Measurements from ENCODE around the gene SPCS1. TPM values are rescaled to one million over a fixed set of nuclear protein-coding genes. Genes with fewer than 3 reads are reported as not detected.
"Not testable (repeated sequence)": the region's sequence is repeated elsewhere in the genome, so short reads cannot be mapped to it uniquely, and the experiment has no call there.

The SPCS1 gene
- polyA plus RNA-seq, 1 donor from 2014 or later = 326 TPM

DNA sequence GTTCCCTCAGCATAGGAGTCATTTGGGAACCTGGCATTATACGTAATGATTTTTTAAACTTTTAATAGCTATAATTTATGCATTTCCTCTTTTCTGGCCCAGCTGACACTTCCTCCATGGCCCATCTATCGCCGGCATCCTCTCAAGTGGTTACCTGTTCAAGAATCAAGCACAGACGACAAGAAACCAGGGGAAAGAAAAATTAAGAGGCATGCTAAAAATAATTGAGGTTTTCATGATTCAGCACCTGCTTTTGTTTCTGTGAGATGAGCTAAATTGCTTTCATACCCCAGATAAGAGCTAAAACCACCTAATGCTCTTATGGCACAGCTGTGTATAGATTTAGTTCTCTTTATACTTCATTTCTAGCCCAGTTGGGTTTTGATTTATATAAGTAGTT is 1.7 kb downstream of the SPCS1 start:
- H3K4me1 Mint-ChIP-seq = peaks cover 32 to 38% (median 33%) of the 10 kb centered on the region in 3 donors
- H3K27ac Mint-ChIP-seq = peak overlapping the region; percentile 67 to 99 (median 90)
- H3K27me3 Mint-ChIP-seq = no peaks in the 10 kb centered on the region
- H3K36me3 Mint-ChIP-seq = no peaks in the 10 kb centered on the region
- H3K4me3 Mint-ChIP-seq = peak overlapping the region; percentile 76 to 99 (median 88)
- no peaks in the 10 kb centered on the region for H3K9me3 Mint-ChIP-seq

DNA sequence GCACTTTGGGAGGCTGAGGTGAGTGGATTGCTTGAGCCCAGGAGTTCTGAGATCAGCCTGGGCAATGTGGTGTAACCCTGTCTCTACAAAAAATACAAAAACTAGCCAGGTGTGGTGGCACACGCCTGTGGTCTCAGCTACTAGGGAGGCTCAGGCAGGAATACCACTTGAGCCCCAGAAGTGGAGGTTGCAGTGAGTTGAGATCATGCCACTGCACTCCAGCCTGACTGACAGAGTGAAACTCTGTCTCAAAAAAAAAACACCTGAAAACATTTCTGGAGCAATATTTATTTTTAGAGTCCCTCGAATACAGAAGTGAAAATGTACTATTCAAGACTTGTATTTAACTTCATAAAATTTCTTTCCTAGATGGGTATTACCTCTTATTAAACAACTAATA is 4.6 kb downstream of the SPCS1 start:
- H3K27me3 Mint-ChIP-seq = no peaks in the 10 kb centered on the region
- H3K4me1 Mint-ChIP-seq = peaks cover 24 to 29% (median 25%) of the 10 kb centered on the region in 3 donors
- no peaks in the 10 kb centered on the region for H3K9me3 Mint-ChIP-seq
- peak overlapping the region in 2 of 3 donors; percentile 84 to 86 for H3K27ac Mint-ChIP-seq
- peak overlapping the region in 2 of 4 donors; percentile 69 to 79 for H3K4me3 Mint-ChIP-seq
- no peaks in the 10 kb centered on the region for H3K36me3 Mint-ChIP-seq

DNA sequence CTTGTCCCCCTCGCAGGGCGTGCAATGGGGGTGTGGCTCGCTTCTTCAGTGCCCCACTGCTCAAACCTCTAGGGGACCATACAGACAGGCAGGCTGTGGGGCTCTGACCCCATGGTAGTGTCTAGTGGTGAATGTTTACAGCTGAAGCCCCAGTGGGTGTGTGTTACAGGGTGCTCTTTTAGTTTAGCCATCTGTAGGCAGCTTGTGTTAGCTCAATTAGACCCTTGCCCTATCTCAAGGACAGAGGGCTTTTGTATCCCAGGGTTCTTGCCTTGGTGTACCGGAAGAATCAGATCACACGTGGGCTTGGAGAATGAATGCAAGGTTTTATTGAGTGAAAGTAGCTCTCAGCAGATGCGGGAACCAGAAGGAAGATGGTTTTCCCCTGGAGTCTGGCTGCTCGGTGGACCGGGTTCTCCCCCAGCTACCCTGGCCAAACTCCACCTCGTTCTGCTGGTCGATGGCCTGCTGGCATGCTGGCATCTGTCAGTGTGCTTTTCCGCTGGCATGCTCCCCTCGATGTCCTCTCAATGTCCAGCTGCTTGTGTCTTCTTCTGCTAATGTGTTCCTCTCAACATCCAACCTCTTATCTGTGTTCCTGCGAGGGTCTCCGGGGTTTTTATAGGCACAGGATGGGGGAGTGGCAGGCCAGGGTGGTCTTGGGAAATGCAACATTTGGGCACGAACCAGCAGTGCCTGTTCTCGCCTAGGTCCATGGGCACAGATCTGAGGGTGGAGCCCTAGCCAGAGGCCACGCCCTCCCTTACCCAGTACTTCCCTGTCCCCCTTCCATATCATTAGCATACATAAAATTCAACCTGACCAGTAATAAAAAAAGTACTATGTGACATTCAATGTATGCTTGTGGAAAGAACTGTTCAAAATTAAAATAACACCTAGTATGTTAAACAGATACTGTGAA is 6.6 kb downstream of the SPCS1 start:
- peak overlapping the region in 3 of 4 donors; percentile 17 to 39 (median 38) for H3K4me3 Mint-ChIP-seq
- no peaks in the 10 kb centered on the region for H3K27me3 Mint-ChIP-seq
- H3K9me3 Mint-ChIP-seq = no peaks in the 10 kb centered on the region
- H3K4me1 Mint-ChIP-seq = peaks cover 16 to 24% (median 18%) of the 10 kb centered on the region in 3 donors
- peak overlapping the region in 2 of 3 donors; percentile 16 to 50 for H3K27ac Mint-ChIP-seq
- H3K36me3 Mint-ChIP-seq = peaks cover 2% of the 10 kb centered on the region

DNA sequence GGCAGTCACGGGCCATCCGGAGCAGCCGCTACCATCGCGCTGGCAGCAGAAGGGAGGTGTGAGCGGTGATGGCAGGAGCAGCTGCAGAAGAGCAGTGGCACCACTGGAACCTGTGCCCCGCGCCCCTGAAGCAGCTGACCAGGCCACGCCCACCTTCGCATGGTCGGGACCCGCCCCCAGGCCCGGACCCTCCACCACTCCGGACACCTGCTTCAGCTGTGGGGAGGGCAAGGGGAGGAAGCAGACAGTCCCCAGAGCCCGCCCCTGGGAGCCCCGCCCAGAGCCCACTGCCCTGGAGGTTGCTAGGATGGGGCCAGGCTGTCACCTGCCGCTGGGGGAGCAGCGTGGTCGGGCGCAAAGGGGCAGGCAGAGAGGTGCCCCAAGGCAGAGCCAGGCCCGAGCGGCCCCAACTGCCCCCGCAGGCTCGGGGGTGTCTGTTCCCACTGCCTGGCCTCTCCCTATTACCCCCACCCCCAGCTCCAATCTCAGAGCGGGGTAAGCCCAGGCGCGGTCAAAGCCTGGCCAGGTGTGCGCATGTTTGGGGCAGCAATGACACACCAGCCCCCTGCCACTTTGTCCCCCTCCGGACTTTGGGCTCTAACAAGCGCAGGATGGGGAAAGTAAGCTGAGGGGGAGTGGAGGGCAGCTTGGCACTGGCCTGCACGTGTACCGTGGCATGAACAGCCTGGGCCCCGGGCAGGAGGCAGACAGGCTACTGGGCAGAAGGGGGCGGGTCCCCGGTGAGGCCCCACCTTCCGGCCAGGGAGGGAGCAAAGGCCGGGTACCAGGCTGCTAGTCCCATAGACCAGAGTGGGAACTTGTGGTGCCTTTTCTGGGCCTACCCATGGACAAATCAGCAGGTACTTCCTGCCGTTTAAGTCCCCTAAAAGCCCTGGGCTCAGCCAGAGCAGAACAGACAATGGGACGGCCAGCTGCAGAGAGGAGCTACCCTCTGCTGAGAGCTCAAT is 8.7 kb downstream of the SPCS1 start:
- peaks cover 10 to 18% (median 10%) of the 10 kb centered on the region in 3 donors for H3K4me1 Mint-ChIP-seq
- H3K36me3 Mint-ChIP-seq = peaks cover 9% of the 10 kb centered on the region
- H3K4me3 Mint-ChIP-seq = no peak overlapping the region
- no peaks in the 10 kb centered on the region for H3K27me3 Mint-ChIP-seq
- H3K9me3 Mint-ChIP-seq = peaks cover 0 to 1% (median under 1%) of the 10 kb centered on the region in 3 donors
- H3K27ac Mint-ChIP-seq = no peak overlapping the region

DNA sequence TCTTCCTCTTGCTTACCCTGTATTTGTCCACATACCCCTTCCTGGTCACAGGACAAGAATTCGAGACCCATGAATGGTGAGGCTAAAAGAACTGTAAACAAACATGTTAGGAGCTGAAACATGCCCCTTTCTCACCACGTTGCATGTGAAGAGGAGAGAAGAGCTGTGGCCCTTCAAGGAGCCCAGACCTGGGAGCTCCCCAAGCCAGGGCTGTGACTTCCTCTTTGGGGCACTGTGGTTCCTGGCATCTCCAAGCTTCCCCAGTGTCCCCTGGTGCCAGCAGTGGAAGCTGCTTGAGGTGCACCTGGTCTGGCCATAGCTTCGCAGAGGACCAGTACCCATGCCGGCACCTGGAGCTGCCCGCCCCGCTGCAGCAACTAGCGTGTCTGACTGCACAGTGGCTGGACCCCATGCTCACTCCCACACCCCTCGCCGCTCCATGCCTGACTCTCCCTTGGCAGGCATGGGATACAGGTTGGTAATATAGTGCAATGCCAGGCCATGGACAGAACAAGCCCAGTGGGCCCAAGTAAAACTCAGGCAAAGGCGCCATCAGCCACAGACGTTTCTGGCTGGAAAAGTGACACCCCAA is 9.9 kb downstream of the SPCS1 start:
- Mint-ChIP-seq H3K36me3 (peaks cover 9% of the 10 kb centered on the region), H3K27ac (no peak overlapping the region), H3K9me3 (peaks cover 0 to 5% (median 1%) of the 10 kb centered on the region in 3 donors), H3K4me3 (no peak overlapping the region), H3K27me3 (no peaks in the 10 kb centered on the region), H3K4me1 (peaks cover 6 to 15% (median 9%) of the 10 kb centered on the region in 3 donors)

DNA sequence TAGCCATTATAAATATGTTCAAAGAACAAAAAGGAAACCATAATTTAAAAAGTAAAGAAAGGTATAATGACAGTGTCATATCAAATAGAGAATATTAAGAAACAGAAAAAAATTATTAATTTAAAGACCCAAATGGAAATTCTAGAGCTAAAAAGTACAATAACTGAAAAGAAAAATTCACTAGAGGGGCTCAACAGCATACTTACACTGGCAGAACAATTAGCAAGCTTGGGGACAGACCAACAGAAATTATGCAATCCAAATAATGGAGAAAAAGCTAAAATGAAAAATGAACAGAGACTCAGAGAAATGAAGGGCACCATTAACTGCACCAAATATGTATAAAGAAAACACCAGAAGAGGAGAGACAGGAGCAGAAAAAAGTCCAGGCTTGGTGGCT is 13.7 kb downstream of the SPCS1 start:
- peak overlapping the region in 1 of 3 donors; percentile 78 for H3K27ac Mint-ChIP-seq

DNA sequence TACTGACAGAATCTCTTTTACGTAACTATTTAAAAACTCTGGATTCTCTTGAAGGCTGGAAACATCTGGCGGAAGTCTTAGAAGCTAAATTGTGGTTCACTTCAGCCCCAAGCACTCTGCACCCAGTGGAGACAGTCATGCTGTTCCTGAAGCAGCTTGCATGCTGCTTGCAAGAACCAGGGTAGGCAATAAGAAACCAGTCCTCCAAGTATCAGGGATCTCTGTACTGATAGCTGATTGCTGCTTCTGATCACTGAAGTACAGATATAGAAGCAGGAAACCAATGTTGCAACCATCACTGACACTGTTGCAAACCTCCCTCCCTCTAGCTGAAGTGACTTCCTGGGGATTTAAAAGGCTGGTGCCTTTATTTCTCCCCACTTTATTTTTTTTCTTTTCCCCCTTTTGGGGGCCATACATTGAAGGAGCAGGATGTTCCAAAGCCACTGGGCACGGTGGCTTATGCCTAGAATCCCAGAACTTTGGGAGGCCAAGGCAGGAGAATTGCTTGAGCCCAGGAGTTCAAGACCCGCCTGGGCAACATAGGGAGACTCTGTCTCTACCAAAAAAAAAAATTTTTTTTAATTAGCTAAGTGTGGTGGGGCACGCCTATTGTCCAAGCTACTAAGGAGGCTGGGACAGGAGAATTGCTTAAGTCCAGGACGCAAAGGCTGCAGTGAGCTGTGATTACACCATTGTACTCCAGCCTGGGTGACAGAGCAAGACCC is 15.3 kb downstream of the SPCS1 start:
- peaks cover 0 to 5% (median 1%) of the 10 kb centered on the region in 3 donors for H3K9me3 Mint-ChIP-seq
- peaks cover 9 to 14% (median 14%) of the 10 kb centered on the region in 3 donors for H3K4me1 Mint-ChIP-seq
- no peaks in the 10 kb centered on the region for H3K27me3 Mint-ChIP-seq
- H3K4me3 Mint-ChIP-seq = peak overlapping the region in 2 of 4 donors; percentile 2 to 51
- peak overlapping the region in 1 of 3 donors; percentile 78 for H3K27ac Mint-ChIP-seq
- peaks cover 20% of the 10 kb centered on the region for H3K36me3 Mint-ChIP-seq

More for the DNA sequence above, 13.7 kb downstream of the SPCS1 start:
- Mint-ChIP-seq H3K9me3 (peaks cover 0 to 5% (median 1%) of the 10 kb centered on the region in 3 donors), H3K36me3 (peaks cover 20% of the 10 kb centered on the region), H3K27me3 (no peaks in the 10 kb centered on the region), H3K4me3 (no peak overlapping the region), H3K4me1 (peaks cover 9 to 14% (median 14%) of the 10 kb centered on the region in 3 donors)

DNA sequence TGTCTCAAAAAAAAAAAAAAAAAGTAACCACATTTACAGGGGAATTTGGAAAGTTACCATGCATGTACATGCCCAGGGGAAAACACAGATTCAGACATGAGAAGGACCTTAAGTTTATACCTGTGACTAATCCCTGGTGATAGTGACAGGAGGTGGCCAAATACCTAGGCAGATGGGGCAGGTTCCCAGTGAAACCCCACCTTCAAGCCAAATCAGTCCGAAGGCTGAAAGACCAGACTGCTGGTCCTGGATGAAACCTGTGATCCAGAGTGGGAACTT is 15.8 kb downstream of the SPCS1 start:
- Mint-ChIP-seq H3K27me3 (no peaks in the 10 kb centered on the region), H3K4me1 (peaks cover 9 to 14% (median 9%) of the 10 kb centered on the region in 3 donors), H3K9me3 (peaks cover 0 to 5% (median 1%) of the 10 kb centered on the region in 3 donors), H3K4me3 (no peak overlapping the region), H3K27ac (peak overlapping the region in 1 of 3 donors; percentile 9), H3K36me3 (peaks cover 18% of the 10 kb centered on the region)

DNA sequence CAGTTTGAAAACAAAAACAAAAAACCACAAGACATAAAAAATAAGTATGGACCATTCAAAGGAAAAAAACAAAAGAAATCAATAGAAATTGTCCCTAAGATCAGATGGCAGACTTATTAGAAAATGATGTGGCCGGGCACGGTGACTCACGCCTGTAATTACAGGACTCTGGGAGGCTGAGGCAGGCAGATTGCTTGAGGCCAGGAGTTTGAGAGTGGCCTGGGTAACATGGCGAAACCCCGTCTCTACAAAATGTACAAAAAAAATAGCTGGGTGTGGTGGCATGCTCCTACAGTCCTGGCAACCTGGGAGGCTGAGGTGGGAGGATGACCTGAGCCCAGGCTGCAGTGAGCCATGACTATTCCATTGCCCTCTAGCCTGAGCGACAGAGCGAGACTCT is 16.6 kb downstream of the SPCS1 start:
- no peak overlapping the region for H3K27ac Mint-ChIP-seq
- H3K27me3 Mint-ChIP-seq = no peaks in the 10 kb centered on the region

DNA sequence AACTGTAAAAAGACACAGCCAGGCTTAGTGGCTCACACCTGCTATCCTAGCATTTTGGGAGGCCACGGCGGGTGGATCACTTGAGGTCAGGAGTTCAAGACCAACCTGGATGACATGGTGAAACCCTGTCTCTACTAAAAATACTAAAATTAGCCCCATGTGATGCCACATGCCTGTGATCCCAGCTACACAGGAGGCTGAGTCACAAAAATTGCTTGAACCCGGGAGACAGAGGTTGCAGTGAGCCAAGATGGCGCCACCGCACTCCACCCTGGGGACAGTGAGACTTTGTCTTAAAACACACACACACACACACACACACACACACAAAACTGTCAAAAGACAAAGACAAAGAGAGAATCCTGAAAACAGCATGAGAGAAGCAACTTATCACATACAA is 18.0 kb downstream of the SPCS1 start:
- Mint-ChIP-seq H3K4me1 (peaks cover 9 to 14% (median 11%) of the 10 kb centered on the region in 3 donors), H3K9me3 (peaks cover under 1 to 7% (median 3%) of the 10 kb centered on the region in 3 donors), H3K36me3 (peaks cover 20% of the 10 kb centered on the region), H3K4me3 (no peak overlapping the region), H3K27me3 (no peaks in the 10 kb centered on the region), H3K27ac (no peak overlapping the region)

More for the DNA sequence above, 16.6 kb downstream of the SPCS1 start:
- H3K36me3 Mint-ChIP-seq = peaks cover 21% of the 10 kb centered on the region
- peaks cover 9 to 14% (median 9%) of the 10 kb centered on the region in 3 donors for H3K4me1 Mint-ChIP-seq
- peaks cover 0 to 5% (median 1%) of the 10 kb centered on the region in 3 donors for H3K9me3 Mint-ChIP-seq
- peak overlapping the region in 1 of 4 donors; percentile 3 for H3K4me3 Mint-ChIP-seq

DNA sequence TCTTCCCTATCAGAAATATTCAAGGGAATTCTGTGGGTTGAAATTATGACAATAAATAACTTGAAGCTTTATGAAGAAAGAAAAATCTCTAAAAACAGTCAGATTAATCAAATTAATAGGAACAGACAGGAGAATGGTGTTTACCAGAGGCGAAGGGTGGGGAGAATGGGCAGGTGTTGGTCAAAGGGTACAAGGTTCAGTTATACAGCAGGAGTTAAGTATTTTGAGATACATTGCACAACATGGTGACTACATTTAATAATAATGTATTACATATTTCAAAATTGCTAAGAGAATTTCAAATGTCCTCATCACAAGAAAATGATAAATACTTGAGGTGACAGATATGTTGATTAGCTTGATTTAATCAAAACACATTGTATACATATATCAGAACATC is 18.6 kb downstream of the SPCS1 start:
- Mint-ChIP-seq H3K27me3 (no peaks in the 10 kb centered on the region), H3K4me3 (no peak overlapping the region), H3K9me3 (peaks cover 2 to 7% (median 3%) of the 10 kb centered on the region in 3 donors), H3K27ac (no peak overlapping the region), H3K4me1 (peaks cover 9 to 14% (median 11%) of the 10 kb centered on the region in 3 donors), H3K36me3 (peaks cover 20% of the 10 kb centered on the region)

DNA sequence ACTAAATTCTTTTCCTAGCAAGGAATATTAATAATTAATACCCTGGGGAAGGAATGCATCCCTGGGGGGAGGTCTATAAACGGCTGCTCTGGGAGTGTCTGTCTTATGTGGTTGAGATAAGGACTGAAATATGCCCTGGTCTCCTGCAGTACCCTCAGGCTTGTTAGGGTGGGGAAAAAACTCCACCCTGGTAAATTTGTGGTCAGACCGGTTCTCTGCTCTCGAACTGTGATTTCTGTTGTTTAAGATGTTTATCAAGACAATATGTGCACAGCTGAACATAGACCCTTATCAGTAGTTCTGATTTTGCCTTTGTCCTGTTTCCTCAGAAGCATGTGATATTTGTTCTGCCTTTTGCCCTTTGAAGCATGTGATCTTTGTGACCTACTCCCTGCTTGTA is 22.8 kb downstream of the SPCS1 start:
- Mint-ChIP-seq H3K9me3 (peaks cover 5 to 23% (median 7%) of the 10 kb centered on the region in 3 donors), H3K36me3 (peaks cover 34% of the 10 kb centered on the region)
- H3K27ac Mint-ChIP-seq, H3K4me1 Mint-ChIP-seq, H3K4me3 Mint-ChIP-seq, H3K27me3 Mint-ChIP-seq: not testable (repeated sequence)

DNA sequence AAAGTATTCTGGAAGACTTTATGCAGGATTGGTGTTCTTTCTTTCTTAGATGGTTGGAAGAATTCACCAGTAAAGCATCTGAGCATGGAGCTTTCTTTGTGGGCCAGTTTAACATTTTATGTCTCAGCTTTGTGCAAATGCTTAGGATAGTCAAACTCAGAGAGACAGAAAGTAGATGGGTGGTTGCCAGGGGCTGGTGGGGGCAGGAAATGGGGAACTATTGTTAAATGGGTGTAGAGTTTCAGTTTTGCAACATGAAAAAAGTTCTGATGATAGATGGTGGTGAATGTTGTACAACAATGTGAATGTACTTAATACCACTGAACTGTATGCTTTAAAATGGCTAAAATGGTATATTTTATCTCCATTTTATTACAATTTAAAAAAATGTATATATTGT is 24.8 kb downstream of the SPCS1 start:
- peaks cover 5 to 23% (median 7%) of the 10 kb centered on the region in 3 donors for H3K9me3 Mint-ChIP-seq
- H3K27ac Mint-ChIP-seq = no peak overlapping the region
- H3K4me3 Mint-ChIP-seq = no peak overlapping the region

DNA sequence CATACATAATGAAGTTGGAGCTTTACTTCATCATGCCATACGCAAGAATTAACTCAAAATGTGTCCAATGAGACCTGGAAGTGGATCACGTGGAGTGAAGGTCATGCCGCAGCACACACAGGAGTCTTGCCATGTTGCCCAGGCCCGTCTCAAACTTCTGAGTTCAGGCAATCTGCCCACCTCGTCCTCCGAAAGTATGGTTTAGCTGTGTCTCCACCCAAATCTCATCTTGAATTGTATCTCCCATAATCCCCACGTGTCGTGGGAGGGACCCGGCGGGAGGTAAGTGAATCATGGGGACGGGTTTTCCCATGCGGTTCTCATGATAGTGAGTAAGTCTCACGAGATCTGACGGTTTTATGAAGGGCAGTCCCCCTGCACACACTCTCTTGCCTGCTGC is 25.7 kb downstream of the SPCS1 start:
- peaks cover 5 to 23% (median 7%) of the 10 kb centered on the region in 3 donors for H3K9me3 Mint-ChIP-seq
- peaks cover 36% of the 10 kb centered on the region for H3K36me3 Mint-ChIP-seq
- peaks cover 0 to 4% (median 0%) of the 10 kb centered on the region in 3 donors for H3K4me1 Mint-ChIP-seq
- H3K27me3 Mint-ChIP-seq = no peaks in the 10 kb centered on the region
- H3K27ac Mint-ChIP-seq = no peak overlapping the region
- H3K4me3 Mint-ChIP-seq = no peak overlapping the region

More for the DNA sequence above, 24.8 kb downstream of the SPCS1 start:
- H3K27me3 Mint-ChIP-seq = no peaks in the 10 kb centered on the region
- H3K4me1 Mint-ChIP-seq = peaks cover 0 to 4% (median 0%) of the 10 kb centered on the region in 3 donors
- H3K36me3 Mint-ChIP-seq = peaks cover 36% of the 10 kb centered on the region
